Measurements from ENCODE around the gene KIAA0408. TPM values are rescaled to one million over a fixed set of nuclear protein-coding genes. Genes with fewer than 3 reads are reported as not detected.

The KIAA0408 gene
- total RNA-seq, 1 experiment from 2014 or later, result 0.25 TPM

DNA sequence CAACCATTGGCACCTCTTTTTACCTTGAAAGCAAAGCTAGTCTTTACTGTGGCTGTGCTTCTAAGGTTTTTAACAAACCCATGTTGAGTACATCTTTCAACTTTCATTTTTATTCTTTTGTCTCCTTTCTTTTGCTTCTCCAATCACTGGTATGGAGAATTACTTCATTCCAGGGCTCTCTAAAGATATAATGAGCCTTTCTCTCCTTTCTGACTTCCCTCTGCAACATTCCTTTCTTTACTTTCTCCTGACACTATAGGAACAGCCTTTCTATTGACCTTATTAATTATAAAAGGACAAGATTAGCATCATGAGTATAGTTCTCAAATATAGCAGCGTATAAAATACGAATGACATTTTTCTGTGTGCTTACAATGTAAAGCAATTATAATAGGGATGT is 23.1 kb upstream of the KIAA0408 start:
- ChIA-PET RAD21 (ENCODE audit: low non-redundant PET in 1 of 2, low total read pairs in 2 of 2, uncharacterized antibody in 2 of 2, unreplicated experiment in 2 of 2) (no interaction called here), POLR2A (no interaction called here), CTCF (no interaction called here)
- DNase-seq (ENCODE audit: low read depth, low spot score), result no peak
- no TSS peak for BruUV-seq (replicated peaks)
- Histone ChIP-seq H3K9ac (ENCODE audit: low read length) (no peak overlapping the region), H3K9me2 (ENCODE audit: insufficient read depth) (no peaks in the 10 kb centered on the region), H3K27me3 (ENCODE audit: insufficient read depth, low read length) (no peaks in the 10 kb centered on the region), H3K9me3 (ENCODE audit: control insufficient read depth in 1 of 2, insufficient read depth in 1 of 2, low read depth in 1 of 2, low read length in 2 of 2) (no peaks in the 10 kb centered on the region), H2AFZ (ENCODE audit: low read depth, low read length, poor library complexity, severe bottlenecking) (no peak overlapping the region), H3K36me3 (ENCODE audit: control insufficient read depth in 1 of 2, insufficient read depth in 2 of 2, low read length in 2 of 2) (no peaks in the 10 kb centered on the region), H4K20me1 (ENCODE audit: insufficient read depth) (no peaks in the 10 kb centered on the region), H3K4me2 (ENCODE audit: low read length) (peak overlapping the region; percentile 13; the same call in 1 of the 2 replicates), H3K79me2 (ENCODE audit: insufficient read depth, low read length) (no peaks in the 10 kb centered on the region), H3K27ac (ENCODE audit: low read depth, low read length) (no peak overlapping the region), H3K4me1 (ENCODE audit: control insufficient read depth in 1 of 2, insufficient read depth in 2 of 2, low read length in 2 of 2) (peaks cover 0 to 10% of the 10 kb centered on the region in 2 experiments; a peak in 1 of 4 replicates), H3K4me3 (replicated peaks in 1 of 2; ENCODE audit: low read depth in 1 of 2, low read length in 2 of 2) (no peak overlapping the region)
- intact Hi-C loops (cut with micrococcal nuclease), result no loop called here
- no peak for ATAC-seq
- TF ChIP-seq, protein P1, sequence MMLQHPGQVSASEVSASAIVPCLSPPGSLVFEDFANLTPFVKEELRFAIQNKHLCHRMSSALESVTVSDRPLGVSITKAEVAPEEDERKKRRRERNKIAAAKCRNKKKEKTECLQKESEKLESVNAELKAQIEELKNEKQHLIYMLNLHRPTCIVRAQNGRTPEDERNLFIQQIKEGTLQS (IDR thresholded peaks at IDR 0.05), result no peak
- TF ChIP-seq YY1 (IDR thresholded peaks at IDR 0.05; ENCODE audit: extremely low read depth, insufficient replicate concordance, low read depth, low read length), result no peak
- no peak for TF ChIP-seq ZFX (IDR thresholded peaks at IDR 0.05)
- no peak for TF ChIP-seq SRF (IDR thresholded peaks at IDR 0.05; ENCODE audit: low read depth)
- no peak for TF ChIP-seq ZNF274 (IDR thresholded peaks at IDR 0.05; ENCODE audit: low read depth, low read length)
- TF ChIP-seq RAD21 (IDR thresholded peaks at IDR 0.05; ENCODE audit: low read depth), result no peak
- TF ChIP-seq, protein P2, sequence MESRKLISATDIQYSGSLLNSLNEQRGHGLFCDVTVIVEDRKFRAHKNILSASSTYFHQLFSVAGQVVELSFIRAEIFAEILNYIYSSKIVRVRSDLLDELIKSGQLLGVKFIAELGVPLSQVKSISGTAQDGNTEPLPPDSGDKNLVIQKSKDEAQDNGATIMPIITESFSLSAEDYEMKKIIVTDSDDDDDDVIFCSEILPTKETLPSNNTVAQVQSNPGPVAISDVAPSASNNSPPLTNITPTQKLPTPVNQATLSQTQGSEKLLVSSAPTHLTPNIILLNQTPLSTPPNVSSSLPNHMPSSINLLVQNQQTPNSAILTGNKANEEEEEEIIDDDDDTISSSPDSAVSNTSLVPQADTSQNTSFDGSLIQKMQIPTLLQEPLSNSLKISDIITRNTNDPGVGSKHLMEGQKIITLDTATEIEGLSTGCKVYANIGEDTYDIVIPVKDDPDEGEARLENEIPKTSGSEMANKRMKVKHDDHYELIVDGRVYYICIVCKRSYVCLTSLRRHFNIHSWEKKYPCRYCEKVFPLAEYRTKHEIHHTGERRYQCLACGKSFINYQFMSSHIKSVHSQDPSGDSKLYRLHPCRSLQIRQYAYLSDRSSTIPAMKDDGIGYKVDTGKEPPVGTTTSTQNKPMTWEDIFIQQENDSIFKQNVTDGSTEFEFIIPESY (IDR thresholded peaks at IDR 0.05; ENCODE audit: extremely low read depth, insufficient replicate concordance, low read length), result no peak

DNA sequence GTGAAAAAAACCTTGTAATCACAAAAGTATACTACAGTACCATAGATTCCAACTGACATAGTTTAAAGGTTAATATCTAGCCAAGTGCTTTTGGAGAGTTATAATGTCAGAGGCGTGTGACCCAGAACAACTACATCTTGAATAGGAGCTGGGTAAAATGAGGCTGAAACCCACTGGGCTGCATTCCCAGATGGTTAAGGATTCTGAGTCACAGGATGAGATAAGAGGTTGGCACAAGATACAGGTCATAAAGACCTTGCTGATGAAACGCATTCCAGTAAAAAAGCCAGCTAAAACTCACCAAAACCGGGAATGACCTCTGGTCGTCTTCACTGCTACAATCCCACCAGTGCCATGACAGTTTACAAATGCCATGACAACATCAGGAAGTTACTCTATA is 22.4 kb upstream of the KIAA0408 start:
- ChIA-PET POLR2A (no interaction called here), RAD21 (ENCODE audit: low non-redundant PET in 1 of 2, low total read pairs in 2 of 2, uncharacterized antibody in 2 of 2, unreplicated experiment in 2 of 2) (no interaction called here), CTCF (no interaction called here)
- H3K4me1 ChIP-seq (ENCODE audit: control insufficient read depth in 1 of 2, insufficient read depth in 2 of 2, low read length in 2 of 2), result peaks cover 0 to 10% of the 10 kb centered on the region in 2 experiments; a peak in 1 of 4 replicates
- no peak overlapping the region for H2AFZ ChIP-seq (ENCODE audit: low read depth, low read length, poor library complexity, severe bottlenecking)
- H3K4me2 ChIP-seq (ENCODE audit: low read length), result peak overlapping the region; percentile 13; the same call in 1 of the 2 replicates
- no peaks in the 10 kb centered on the region for H3K36me3 ChIP-seq (ENCODE audit: control insufficient read depth in 1 of 2, insufficient read depth in 2 of 2, low read length in 2 of 2)
- H3K9me2 ChIP-seq (ENCODE audit: insufficient read depth), result no peaks in the 10 kb centered on the region
- no peak overlapping the region for H3K9ac ChIP-seq (ENCODE audit: low read length)
- no TSS peak for BruUV-seq (replicated peaks)
- intact Hi-C loops (cut with micrococcal nuclease), result no loop called here
- no peak overlapping the region for H3K27ac ChIP-seq (ENCODE audit: low read depth, low read length)
- ATAC-seq (peak; percentile 38; the same call in 1 of the 2 replicates), DNase-seq (ENCODE audit: low read depth, low spot score) (no peak)
- no peaks in the 10 kb centered on the region for H3K9me3 ChIP-seq (ENCODE audit: control insufficient read depth in 1 of 2, insufficient read depth in 1 of 2, low read depth in 1 of 2, low read length in 2 of 2)
- H3K4me3 ChIP-seq (replicated peaks in 1 of 2; ENCODE audit: low read depth in 1 of 2, low read length in 2 of 2), result no peak overlapping the region
- H4K20me1 ChIP-seq (ENCODE audit: insufficient read depth), result no peaks in the 10 kb centered on the region
- H3K79me2 ChIP-seq (ENCODE audit: insufficient read depth, low read length), result no peaks in the 10 kb centered on the region
- no peaks in the 10 kb centered on the region for H3K27me3 ChIP-seq (ENCODE audit: insufficient read depth, low read length)
- TF ChIP-seq TCF7L2 (IDR thresholded peaks at IDR 0.05; ENCODE audit: borderline replicate concordance, extremely low read depth, insufficient read depth, insufficient read length) (no peak), ELF1 (IDR thresholded peaks at IDR 0.05; ENCODE audit: borderline replicate concordance, low read depth) (no peak), SP1 (IDR thresholded peaks at IDR 0.05; ENCODE audit: low read depth) (0 out of 2 replicates have a peak, but pooled peaks have one; percentile 23), CEBPB (IDR thresholded peaks at IDR 0.05; ENCODE audit: low read depth) (0 out of 2 replicates have a peak, but pooled peaks have one; percentile 30), SIN3A (IDR thresholded peaks at IDR 0.05; ENCODE audit: low read depth) (no peak), JUND (IDR thresholded peaks at IDR 0.05) (peak; percentile 35; the same call in 1 of the 2 replicates), SRF (IDR thresholded peaks at IDR 0.05; ENCODE audit: low read depth) (no peak), ZNF274 (IDR thresholded peaks at IDR 0.05; ENCODE audit: low read depth, low read length) (no peak), YY1 (IDR thresholded peaks at IDR 0.05; ENCODE audit: extremely low read depth, insufficient replicate concordance, low read depth, low read length) (no peak), RAD21 (IDR thresholded peaks at IDR 0.05; ENCODE audit: low read depth) (no peak), CBX3 (IDR thresholded peaks at IDR 0.05; ENCODE audit: low read depth) (no peak), EZH2phosphoT487 (IDR thresholded peaks at IDR 0.05; ENCODE audit: borderline replicate concordance) (no peak), FOSL1 (IDR thresholded peaks at IDR 0.05; ENCODE audit: low read depth) (peak; percentile 39; the same call in 1 of the 2 replicates)
- TF ChIP-seq, protein P3, sequence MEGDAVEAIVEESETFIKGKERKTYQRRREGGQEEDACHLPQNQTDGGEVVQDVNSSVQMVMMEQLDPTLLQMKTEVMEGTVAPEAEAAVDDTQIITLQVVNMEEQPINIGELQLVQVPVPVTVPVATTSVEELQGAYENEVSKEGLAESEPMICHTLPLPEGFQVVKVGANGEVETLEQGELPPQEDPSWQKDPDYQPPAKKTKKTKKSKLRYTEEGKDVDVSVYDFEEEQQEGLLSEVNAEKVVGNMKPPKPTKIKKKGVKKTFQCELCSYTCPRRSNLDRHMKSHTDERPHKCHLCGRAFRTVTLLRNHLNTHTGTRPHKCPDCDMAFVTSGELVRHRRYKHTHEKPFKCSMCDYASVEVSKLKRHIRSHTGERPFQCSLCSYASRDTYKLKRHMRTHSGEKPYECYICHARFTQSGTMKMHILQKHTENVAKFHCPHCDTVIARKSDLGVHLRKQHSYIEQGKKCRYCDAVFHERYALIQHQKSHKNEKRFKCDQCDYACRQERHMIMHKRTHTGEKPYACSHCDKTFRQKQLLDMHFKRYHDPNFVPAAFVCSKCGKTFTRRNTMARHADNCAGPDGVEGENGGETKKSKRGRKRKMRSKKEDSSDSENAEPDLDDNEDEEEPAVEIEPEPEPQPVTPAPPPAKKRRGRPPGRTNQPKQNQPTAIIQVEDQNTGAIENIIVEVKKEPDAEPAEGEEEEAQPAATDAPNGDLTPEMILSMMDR (IDR thresholded peaks at IDR 0.05 in 2 of 3, conservative IDR thresholded peaks at IDR 0.05 in 1 of 3; ENCODE audit: borderline replicate concordance in 1 of 3, insufficient read depth in 1 of 3, low read depth in 2 of 3, low read length in 2 of 3), result no peak
